ENCODE results near the gene TBCB. TPM values are rescaled to one million over a fixed set of nuclear protein-coding genes. Genes with fewer than 3 reads are reported as not detected.
A peak's percentile ranks its signal among the peaks of the same experiment; 100 is the strongest.

TBCB gene
- total RNA-seq, 1 donor from 2014 or later: 117 TPM

GRCh38 chr19:36136964-36137686 lies 21.9 kb downstream of the TBCB start:
- DNase-seq (ENCODE audit: low spot score): peak; percentile 89

- no peak for DNase-seq (ENCODE audit: low spot score)
Observed at GRCh38 chr19:36139120-36139472, 23.8 kb downstream of the TBCB start.

DNA sequence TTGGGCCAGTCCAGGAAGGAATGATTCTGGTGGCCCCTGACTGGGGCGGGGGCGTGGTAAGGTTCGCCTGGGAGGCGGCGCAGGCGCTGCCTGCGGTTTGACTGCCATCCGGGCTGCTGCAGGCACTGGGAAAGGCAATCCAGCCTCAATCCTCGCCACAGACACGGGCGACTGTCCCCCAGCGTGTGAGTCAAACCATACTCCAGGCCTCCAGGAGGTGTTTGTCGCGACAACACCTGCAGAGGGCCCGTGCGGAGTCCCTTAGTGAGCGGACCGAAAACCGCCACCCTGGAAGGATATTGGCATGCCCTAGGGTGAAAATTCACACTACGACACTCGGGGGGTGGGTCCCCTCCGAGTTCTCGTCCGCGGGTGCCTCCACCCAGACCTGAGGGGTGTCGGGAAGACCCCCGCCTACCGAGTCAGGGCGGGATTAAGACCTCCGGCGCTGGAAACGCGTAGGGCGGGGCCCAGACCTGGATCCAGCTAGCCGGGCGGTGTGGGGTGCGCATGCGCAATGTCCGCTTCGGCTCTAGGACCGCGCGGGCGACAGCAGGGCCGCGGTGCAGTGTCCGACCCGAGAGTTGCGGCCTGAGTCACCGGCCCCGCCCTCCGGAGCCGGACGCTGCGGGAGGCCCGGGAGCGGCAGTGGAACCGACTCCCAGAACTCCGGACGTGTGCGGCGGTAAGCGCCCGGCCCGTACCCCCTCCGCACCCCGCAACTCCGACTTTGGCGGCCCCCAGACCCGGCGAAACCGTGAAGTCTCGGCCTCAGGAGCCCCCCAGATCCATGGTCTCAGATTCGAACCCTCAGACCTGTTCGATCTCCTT lies 24.4 kb downstream of the TBCB start, which contains the start of gene CAPNS1:
TSS of gene CAPNS1 (plus strand) at position 594 of the 831 bp plus-strand sequence. CDS start 946 bp downstream, outside the sequence.
- peak; percentile 97 for DNase-seq (ENCODE audit: low spot score)

DNA sequence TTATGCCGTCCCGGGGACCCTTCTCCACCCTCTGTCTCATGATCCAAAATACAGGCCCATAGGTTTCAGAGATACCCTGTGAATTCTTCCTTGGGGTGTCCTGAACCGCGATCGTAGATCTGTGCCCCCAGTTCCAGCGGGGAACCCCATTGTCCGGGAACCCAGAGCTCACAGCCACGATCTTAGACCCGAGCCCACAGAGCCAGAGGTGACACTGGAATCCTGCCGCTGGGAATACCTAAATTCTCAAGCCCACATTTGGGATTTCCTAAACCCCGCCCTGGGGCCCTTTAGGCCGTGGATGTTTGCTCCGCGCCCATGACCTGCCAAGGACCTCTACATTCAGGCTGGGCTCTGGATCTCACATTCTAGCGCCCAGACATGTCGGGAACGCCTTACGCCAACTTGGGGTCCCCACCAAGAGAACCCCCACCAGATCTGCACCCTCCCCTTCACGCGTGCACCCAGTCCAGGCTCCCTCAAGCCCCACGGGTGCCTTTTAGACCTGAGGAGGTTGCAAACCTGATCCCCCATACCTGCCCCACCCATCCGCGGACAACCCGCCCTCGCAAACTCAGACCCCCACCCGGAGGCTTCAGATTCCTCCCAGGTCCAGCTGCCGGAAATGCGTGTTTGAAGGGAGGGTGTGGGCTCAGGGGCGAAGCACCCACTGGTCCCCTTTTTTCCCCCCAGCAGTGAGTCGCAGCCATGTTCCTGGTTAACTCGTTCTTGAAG lies 25.2 kb downstream of the TBCB start:
- peak; percentile 65 for DNase-seq (ENCODE audit: low spot score)

- DNase-seq (ENCODE audit: low spot score): peak; percentile 91
Observed at GRCh38 chr19:36141039-36141927, 26.0 kb downstream of the TBCB start.

- DNase-seq (ENCODE audit: low spot score): no peak
Observed at GRCh38 chr19:36142046-36142445, 26.8 kb downstream of the TBCB start.

- no peak for DNase-seq (ENCODE audit: low spot score)
Observed at GRCh38 chr19:36142496-36142895, 27.2 kb downstream of the TBCB start.

GRCh38 chr19:36144624-36145023 lies 29.4 kb downstream of the TBCB start:
- no peak for DNase-seq (ENCODE audit: low spot score)

- DNase-seq (ENCODE audit: low spot score): no peak
Observed at GRCh38 chr19:36149673-36150406, 34.6 kb downstream of the TBCB start.

GRCh38 chr19:36150586-36150985 lies 35.3 kb downstream of the TBCB start:
- no peak for DNase-seq (ENCODE audit: low spot score)

- DNase-seq (ENCODE audit: low spot score): no peak
Observed at GRCh38 chr19:36151144-36152018, 36.1 kb downstream of the TBCB start.

- no peak for DNase-seq (ENCODE audit: low spot score)
Observed at GRCh38 chr19:36152019-36152351, 36.7 kb downstream of the TBCB start.

DNA sequence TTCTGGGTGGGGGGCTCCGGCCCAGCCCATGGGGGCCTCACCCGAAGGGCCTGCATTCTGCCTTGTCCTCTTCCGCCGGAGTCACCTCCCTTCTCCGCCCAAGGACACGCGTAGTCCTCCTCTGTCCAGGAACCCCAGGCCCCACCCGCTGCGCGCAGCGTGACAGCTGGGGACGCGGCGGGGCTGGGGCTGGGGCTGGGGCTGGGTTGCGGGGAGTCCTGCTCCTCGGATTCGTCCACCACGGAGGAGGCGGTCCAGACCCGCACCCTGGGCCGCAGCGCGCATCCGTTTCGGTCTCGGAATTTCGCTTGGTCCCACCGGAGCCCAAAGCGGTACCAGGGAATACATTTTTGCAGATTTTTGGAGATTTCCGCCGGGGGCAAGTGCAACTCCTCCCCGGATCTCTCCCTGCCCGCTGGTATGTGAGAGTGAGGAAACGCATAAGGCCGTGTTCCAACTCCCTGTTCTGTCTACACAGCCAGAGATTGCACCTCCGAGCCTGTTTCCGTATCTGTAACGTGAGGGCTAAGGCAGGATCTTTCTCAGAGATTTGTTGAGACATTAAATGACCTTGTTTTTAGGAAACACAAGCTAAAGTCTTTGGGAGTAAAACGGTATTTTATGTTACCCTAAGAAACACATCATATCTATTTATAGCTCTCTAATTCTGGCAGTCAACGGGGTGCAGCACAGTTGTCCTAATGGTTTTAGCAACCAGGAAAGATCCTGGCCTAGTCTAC lies 37.3 kb downstream of the TBCB start, which contains the start of gene COX7A1:
TSS of gene COX7A1 (minus strand) at position 96 of the 740 bp plus-strand sequence. CDS start at position 56, 40 bp downstream.
- peak; percentile 68 for DNase-seq (ENCODE audit: low spot score)

DNA sequence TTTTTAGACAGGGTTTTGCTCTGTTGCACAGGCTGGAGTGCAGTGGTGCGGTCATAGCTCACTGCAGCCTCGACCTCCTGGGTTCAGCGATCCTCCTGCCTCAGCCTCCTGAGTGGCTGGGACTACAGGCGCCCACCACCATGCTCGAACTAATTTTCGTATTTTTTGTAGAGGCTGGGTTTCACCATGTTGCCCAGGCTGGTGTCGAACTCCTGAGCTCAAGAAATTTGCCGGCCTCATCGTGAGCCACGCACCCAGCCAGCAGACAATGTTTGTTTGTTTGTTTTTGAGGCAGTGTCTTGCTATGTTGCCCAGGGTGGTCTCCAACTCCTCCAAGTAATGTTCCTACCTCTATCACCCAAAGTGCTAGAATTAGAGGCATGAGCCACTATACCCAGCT lies 37.9 kb downstream of the TBCB start:
- no peak for DNase-seq (ENCODE audit: low spot score)

- DNase-seq (ENCODE audit: low spot score): no peak
Observed at GRCh38 chr19:36160821-36161596, 45.7 kb downstream of the TBCB start.

GRCh38 chr19:36163813-36164212 lies 48.5 kb downstream of the TBCB start:
- DNase-seq (ENCODE audit: low spot score): no peak

GRCh38 chr19:36169084-36169760 lies 54.0 kb downstream of the TBCB start:
- no peak for DNase-seq (ENCODE audit: low spot score)

All from ureter (tissue), 1 donor.